ENCODE results near the gene FCHO1. TPM values are rescaled to one million over a fixed set of nuclear protein-coding genes. Genes with fewer than 3 reads are reported as not detected.

Gene FCHO1
- total RNA-seq, 2 experiments from 2014 or later: 40.7 to 43.1 TPM

DNA sequence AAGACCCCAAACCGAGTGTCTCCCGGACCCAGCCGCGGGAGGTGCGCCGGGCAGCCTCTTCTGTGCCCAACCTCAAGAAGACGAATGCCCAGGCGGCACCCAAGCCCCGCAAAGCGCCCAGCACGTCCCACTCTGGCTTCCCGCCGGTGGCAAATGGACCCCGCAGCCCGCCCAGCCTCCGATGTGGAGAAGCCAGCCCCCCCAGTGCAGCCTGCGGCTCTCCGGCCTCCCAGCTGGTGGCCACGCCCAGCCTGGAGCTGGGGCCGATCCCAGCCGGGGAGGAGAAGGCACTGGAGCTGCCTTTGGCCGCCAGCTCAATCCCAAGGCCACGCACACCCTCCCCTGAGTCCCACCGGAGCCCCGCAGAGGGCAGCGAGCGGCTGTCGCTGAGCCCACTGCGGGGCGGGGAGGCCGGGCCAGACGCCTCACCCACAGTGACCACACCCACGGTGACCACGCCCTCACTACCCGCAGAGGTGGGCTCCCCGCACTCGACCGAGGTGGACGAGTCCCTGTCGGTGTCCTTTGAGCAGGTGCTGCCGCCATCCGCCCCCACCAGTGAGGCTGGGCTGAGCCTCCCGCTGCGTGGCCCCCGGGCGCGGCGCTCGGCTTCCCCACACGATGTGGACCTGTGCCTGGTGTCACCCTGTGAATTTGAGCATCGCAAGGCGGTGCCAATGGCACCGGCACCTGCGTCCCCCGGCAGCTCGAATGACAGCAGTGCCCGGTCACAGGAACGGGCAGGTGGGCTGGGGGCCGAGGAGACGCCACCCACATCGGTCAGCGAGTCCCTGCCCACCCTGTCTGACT lies 24.1 kb upstream of the FCHO1 start:
- Mint-ChIP-seq H3K27ac (no peak overlapping the region), H3K9me3 (no peaks in the 10 kb centered on the region), H3K36me3 (ENCODE audit: low read depth) (peaks cover 61% of the 10 kb centered on the region), H3K4me3 (no peak overlapping the region), H3K4me1 (ENCODE audit: low read depth) (peaks cover 21% of the 10 kb centered on the region), H3K27me3 (no peaks in the 10 kb centered on the region)
- Histone ChIP-seq H3K9me3 (ENCODE audit: control insufficient read depth in 1 of 2, insufficient read depth in 1 of 2, low read length in 2 of 2) (no peaks in the 10 kb centered on the region), H3K27me3 (ENCODE audit: control insufficient read depth in 1 of 2, insufficient read depth in 2 of 2, low read length in 2 of 2) (no peaks in the 10 kb centered on the region), H3K36me3 (ENCODE audit: insufficient read depth, low read length) (peaks cover 70% of the 10 kb centered on the region), H3K4me3 (ENCODE audit: low read length) (no peak overlapping the region), H3K27ac (ENCODE audit: low read depth in 1 of 2, low read length in 2 of 2) (no peak overlapping the region), H3K4me1 (ENCODE audit: insufficient read depth, low read length) (peaks cover 8% of the 10 kb centered on the region)
- DNase-seq (no peak), ATAC-seq (ENCODE audit: poor library complexity) (no peak)
- ChIA-PET CTCF (interaction anchor here (1.5 kb wide), 1 partner anchor 9 kb away, joined by 4 read pairs; no protein-coding TSS in a partner anchor), POLR2A (no interaction called here)
- TF ChIP-seq, protein P1, sequence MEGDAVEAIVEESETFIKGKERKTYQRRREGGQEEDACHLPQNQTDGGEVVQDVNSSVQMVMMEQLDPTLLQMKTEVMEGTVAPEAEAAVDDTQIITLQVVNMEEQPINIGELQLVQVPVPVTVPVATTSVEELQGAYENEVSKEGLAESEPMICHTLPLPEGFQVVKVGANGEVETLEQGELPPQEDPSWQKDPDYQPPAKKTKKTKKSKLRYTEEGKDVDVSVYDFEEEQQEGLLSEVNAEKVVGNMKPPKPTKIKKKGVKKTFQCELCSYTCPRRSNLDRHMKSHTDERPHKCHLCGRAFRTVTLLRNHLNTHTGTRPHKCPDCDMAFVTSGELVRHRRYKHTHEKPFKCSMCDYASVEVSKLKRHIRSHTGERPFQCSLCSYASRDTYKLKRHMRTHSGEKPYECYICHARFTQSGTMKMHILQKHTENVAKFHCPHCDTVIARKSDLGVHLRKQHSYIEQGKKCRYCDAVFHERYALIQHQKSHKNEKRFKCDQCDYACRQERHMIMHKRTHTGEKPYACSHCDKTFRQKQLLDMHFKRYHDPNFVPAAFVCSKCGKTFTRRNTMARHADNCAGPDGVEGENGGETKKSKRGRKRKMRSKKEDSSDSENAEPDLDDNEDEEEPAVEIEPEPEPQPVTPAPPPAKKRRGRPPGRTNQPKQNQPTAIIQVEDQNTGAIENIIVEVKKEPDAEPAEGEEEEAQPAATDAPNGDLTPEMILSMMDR (IDR thresholded peaks at IDR 0.05): no peak
- intact Hi-C loops (cut with DNase I, micrococcal nuclease): no loop called here

DNA sequence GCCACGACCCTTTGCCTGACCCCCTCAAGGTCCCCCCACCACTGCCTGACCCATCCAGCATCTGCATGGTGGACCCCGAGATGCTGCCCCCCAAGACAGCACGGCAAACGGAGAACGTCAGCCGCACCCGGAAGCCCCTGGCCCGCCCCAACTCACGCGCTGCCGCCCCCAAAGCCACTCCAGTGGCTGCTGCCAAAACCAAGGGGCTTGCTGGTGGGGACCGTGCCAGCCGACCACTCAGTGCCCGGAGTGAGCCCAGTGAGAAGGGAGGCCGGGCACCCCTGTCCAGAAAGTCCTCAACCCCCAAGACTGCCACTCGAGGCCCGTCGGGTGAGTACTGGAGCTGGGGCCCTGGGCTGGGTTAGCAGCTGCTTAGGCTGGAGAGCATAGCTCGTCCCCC lies 23.4 kb upstream of the FCHO1 start:
- Mint-ChIP-seq H3K4me3 (no peak overlapping the region), H3K27me3 (no peaks in the 10 kb centered on the region), H3K36me3 (ENCODE audit: low read depth) (peaks cover 62% of the 10 kb centered on the region), H3K4me1 (ENCODE audit: low read depth) (peaks cover 25% of the 10 kb centered on the region), H3K27ac (no peak overlapping the region), H3K9me3 (no peaks in the 10 kb centered on the region)
- H3K4me1 ChIP-seq (ENCODE audit: insufficient read depth, low read length): peaks cover 5% of the 10 kb centered on the region
- H3K27me3 ChIP-seq (ENCODE audit: control insufficient read depth in 1 of 2, insufficient read depth in 2 of 2, low read length in 2 of 2): no peaks in the 10 kb centered on the region
- peaks cover 75% of the 10 kb centered on the region for H3K36me3 ChIP-seq (ENCODE audit: insufficient read depth, low read length)
- no peak overlapping the region for H3K27ac ChIP-seq (ENCODE audit: low read depth in 1 of 2, low read length in 2 of 2)
- no peak for DNase-seq
- ChIA-PET CTCF (no interaction called here), POLR2A (no interaction called here)
- no peak overlapping the region for H3K4me3 ChIP-seq (ENCODE audit: low read length)
- TF ChIP-seq, protein P1 (IDR thresholded peaks at IDR 0.05): no peak
- intact Hi-C loops (cut with DNase I, micrococcal nuclease): no loop called here
- no peaks in the 10 kb centered on the region for H3K9me3 ChIP-seq (ENCODE audit: control insufficient read depth in 1 of 2, insufficient read depth in 1 of 2, low read length in 2 of 2)
- ATAC-seq (ENCODE audit: poor library complexity): no peak

DNA sequence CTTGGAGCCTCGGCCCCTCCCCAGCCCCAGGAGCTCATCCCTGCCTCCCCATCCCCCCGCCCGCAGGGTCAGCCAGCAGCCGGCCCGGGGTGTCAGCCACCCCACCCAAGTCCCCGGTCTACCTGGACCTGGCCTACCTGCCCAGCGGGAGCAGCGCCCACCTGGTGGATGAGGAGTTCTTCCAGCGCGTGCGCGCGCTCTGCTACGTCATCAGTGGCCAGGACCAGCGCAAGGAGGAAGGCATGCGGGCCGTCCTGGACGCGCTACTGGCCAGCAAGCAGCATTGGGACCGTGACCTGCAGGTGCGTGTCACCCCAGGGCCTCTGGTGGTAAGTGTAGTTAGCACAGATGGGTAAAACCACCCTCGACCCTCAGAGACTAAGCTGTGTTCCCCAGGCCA lies 18.1 kb upstream of the FCHO1 start:
- ATAC-seq (ENCODE audit: poor library complexity) (no peak), DNase-seq (no peak)
- no peaks in the 10 kb centered on the region for H3K27me3 ChIP-seq (ENCODE audit: control insufficient read depth in 1 of 2, insufficient read depth in 2 of 2, low read length in 2 of 2)
- no peak overlapping the region for H3K4me3 Mint-ChIP-seq
- ChIA-PET CTCF (no interaction called here), POLR2A (interaction anchor here (1.3 kb wide), 1 partner anchor 126 kb away, joined by 4 read pairs; the partner anchor contains the start of gene RPL18A)
- TF ChIP-seq, protein P1 (IDR thresholded peaks at IDR 0.05): no peak
- no peak overlapping the region for H3K27ac Mint-ChIP-seq
- peaks cover 68% of the 10 kb centered on the region for H3K36me3 ChIP-seq (ENCODE audit: insufficient read depth, low read length)
- no peak overlapping the region for H3K27ac ChIP-seq (ENCODE audit: low read depth in 1 of 2, low read length in 2 of 2)
- H3K27me3 Mint-ChIP-seq: no peaks in the 10 kb centered on the region
- no peak overlapping the region for H3K4me3 ChIP-seq (ENCODE audit: low read length)
- H3K4me1 Mint-ChIP-seq (ENCODE audit: low read depth): peaks cover 25% of the 10 kb centered on the region
- H3K36me3 Mint-ChIP-seq (ENCODE audit: low read depth): peaks cover 73% of the 10 kb centered on the region
- intact Hi-C loops (cut with DNase I, micrococcal nuclease): no loop called here
- H3K9me3 ChIP-seq (ENCODE audit: control insufficient read depth in 1 of 2, insufficient read depth in 1 of 2, low read length in 2 of 2): no peaks in the 10 kb centered on the region
- H3K4me1 ChIP-seq (ENCODE audit: insufficient read depth, low read length): peaks cover 3% of the 10 kb centered on the region
- no peaks in the 10 kb centered on the region for H3K9me3 Mint-ChIP-seq

All from CD4-positive, alpha-beta T cell (primary cell).